ACC112 (cell line): ENCODE measurements around the gene RUVBL1.

Source experiments
- H2AFZ ChIP-seq: fragments of 200-600 bp; sonication (generic); one replicate; pipeline ENCODE4 v1.6.0; 2017; ENCODE audit warnings: antibody characterized with exemption, low read length; ENCODE audit not compliant: unreplicated experiment
- H3K27ac ChIP-seq: fragments of 200-600 bp; sonication (generic); 2 replicates; pipeline ENCODE4 v1.5.1; 2014; ENCODE audit warnings: low read depth, mild to moderate bottlenecking, antibody characterized with exemption, low read length, moderate library complexity
- H3K27me3 ChIP-seq: fragments of 200-600 bp; sonication (generic); 2 replicates; pipeline ENCODE4 v1.6.1; 2014; ENCODE audit warnings: mild to moderate bottlenecking, antibody characterized with exemption, low read length, moderate library complexity, mixed read lengths; ENCODE audit not compliant: insufficient read depth
- H3K36me3 ChIP-seq: fragments of 200-600 bp; sonication (generic); 2 replicates; pipeline ENCODE4 v1.6.1; 2016; ENCODE audit warnings: mild to moderate bottlenecking, antibody characterized with exemption, low read length, moderate library complexity, mixed read lengths; ENCODE audit not compliant: insufficient read depth
- H3K4me1 ChIP-seq: fragments of 200-600 bp; sonication (generic); one replicate; pipeline ENCODE4 v1.6.1; 2016; ENCODE audit warnings: low read length, mixed read lengths; ENCODE audit not compliant: insufficient read depth, unreplicated experiment, control insufficient read depth
- H3K4me3 ChIP-seq: fragments of 200-600 bp; sonication (generic); 2 replicates; pipeline ENCODE4 v1.5.1; 2014; ENCODE audit warnings: mild to moderate bottlenecking, low read depth, low read length
- H3K79me2 ChIP-seq: fragments of 200-600 bp; sonication (generic); one replicate; pipeline ENCODE4 v1.6.0; 2016; ENCODE audit warnings: low read length; ENCODE audit not compliant: control insufficient read depth, unreplicated experiment, insufficient read depth

Gene RUVBL1

GRCh38 chr3:128075522-128076482 is 47.8 kb downstream of the RUVBL1 start:
- H3K27me3 ChIP-seq: no peaks in the 10 kb centered on the region
- H2AFZ ChIP-seq: no peak overlapping the region
- no peak overlapping the region for H3K27ac ChIP-seq
- H3K36me3 ChIP-seq: peaks cover 7% of the 10 kb centered on the region; the same call in 1 of the 2 replicates
- H3K4me3 ChIP-seq: peak overlapping the region; percentile 65
- no peaks in the 10 kb centered on the region for H3K79me2 ChIP-seq
- H3K4me1 ChIP-seq: peaks cover 41% of the 10 kb centered on the region

GRCh38 chr3:128074851-128075521 is 48.6 kb downstream of the RUVBL1 start:
- Histone ChIP-seq H3K79me2 (peaks cover 6% of the 10 kb centered on the region), H3K36me3 (peaks cover 6% of the 10 kb centered on the region; the same call in 1 of the 2 replicates), H3K4me3 (peak overlapping the region; percentile 65), H3K27me3 (no peaks in the 10 kb centered on the region), H3K4me1 (peaks cover 33% of the 10 kb centered on the region), H2AFZ (no peak overlapping the region), H3K27ac (no peak overlapping the region)

- Histone ChIP-seq H3K36me3 (peaks cover 15% of the 10 kb centered on the region), H3K4me3 (no peak overlapping the region), H2AFZ (no peak overlapping the region), H3K79me2 (peaks cover 6% of the 10 kb centered on the region), H3K27ac (peak overlapping the region; percentile 49), H3K27me3 (no peaks in the 10 kb centered on the region), H3K4me1 (peaks cover 25% of the 10 kb centered on the region)
Observed at GRCh38 chr3:128073807-128074206, 49.8 kb downstream of the RUVBL1 start.

- no peaks in the 10 kb centered on the region for H3K27me3 ChIP-seq
- peaks cover 25% of the 10 kb centered on the region for H3K4me1 ChIP-seq
- peak overlapping the region; percentile 49 for H3K27ac ChIP-seq
- H3K79me2 ChIP-seq: peaks cover 11% of the 10 kb centered on the region
- no peak overlapping the region for H3K4me3 ChIP-seq
- H2AFZ ChIP-seq: no peak overlapping the region
- H3K36me3 ChIP-seq: peaks cover 20% of the 10 kb centered on the region
Observed at GRCh38 chr3:128073185-128073725, 50.4 kb downstream of the RUVBL1 start.

- no peaks in the 10 kb centered on the region for H3K27me3 ChIP-seq
- no peak overlapping the region for H3K27ac ChIP-seq
- peaks cover 25% of the 10 kb centered on the region for H3K4me1 ChIP-seq
- H2AFZ ChIP-seq: no peak overlapping the region
- H3K36me3 ChIP-seq: peaks cover 26% of the 10 kb centered on the region
- H3K79me2 ChIP-seq: peaks cover 12% of the 10 kb centered on the region
- no peak overlapping the region for H3K4me3 ChIP-seq
Observed at GRCh38 chr3:128072454-128073184, 51.0 kb downstream of the RUVBL1 start.

GRCh38 chr3:128071771-128072453 is 51.7 kb downstream of the RUVBL1 start:
- Histone ChIP-seq H3K79me2 (peaks cover 16% of the 10 kb centered on the region), H3K36me3 (peaks cover 33% of the 10 kb centered on the region), H3K4me1 (peaks cover 25% of the 10 kb centered on the region)

GRCh38 chr3:128070898-128071591 is 52.6 kb downstream of the RUVBL1 start:
- Histone ChIP-seq H3K79me2 (peaks cover 20% of the 10 kb centered on the region), H3K4me3 (no peak overlapping the region), H3K4me1 (peaks cover 22% of the 10 kb centered on the region), H3K27me3 (no peaks in the 10 kb centered on the region), H2AFZ (no peak overlapping the region), H3K27ac (no peak overlapping the region), H3K36me3 (peaks cover 39% of the 10 kb centered on the region)

More at GRCh38 chr3:128071771-128072453, 51.7 kb downstream of the RUVBL1 start:
- no peak overlapping the region for H2AFZ ChIP-seq
- no peak overlapping the region for H3K27ac ChIP-seq
- no peaks in the 10 kb centered on the region for H3K27me3 ChIP-seq
- H3K4me3 ChIP-seq: no peak overlapping the region

- peaks cover 12% of the 10 kb centered on the region for H3K4me1 ChIP-seq
- H3K36me3 ChIP-seq: peaks cover 50% of the 10 kb centered on the region
- no peak overlapping the region for H3K27ac ChIP-seq
- no peak overlapping the region for H2AFZ ChIP-seq
- peaks cover 32% of the 10 kb centered on the region for H3K79me2 ChIP-seq
- H3K4me3 ChIP-seq: no peak overlapping the region
- no peaks in the 10 kb centered on the region for H3K27me3 ChIP-seq
Observed at GRCh38 chr3:128069271-128069670, 54.3 kb downstream of the RUVBL1 start.

GRCh38 chr3:128068156-128068620 is 55.4 kb downstream of the RUVBL1 start:
- Histone ChIP-seq H3K36me3 (peaks cover 56% of the 10 kb centered on the region), H3K27ac (no peak overlapping the region), H3K79me2 (peaks cover 38% of the 10 kb centered on the region), H3K27me3 (no peaks in the 10 kb centered on the region), H3K4me1 (peaks cover under 1% of the 10 kb centered on the region), H3K4me3 (no peak overlapping the region), H2AFZ (no peak overlapping the region)
